ENCODE data around the gene ZNG1F. TPM values are rescaled to one million over a fixed set of nuclear protein-coding genes. Genes with fewer than 3 reads are reported as not detected.
A peak's percentile ranks its signal among the peaks of the same experiment; 100 is the strongest.
"Not testable (repeated sequence)": the region's sequence is repeated elsewhere in the genome, so short reads cannot be mapped to it uniquely, and the experiment has no call there.

Gene ZNG1F
- total and polyA plus RNA-seq, 2 of the 4 experiments (the other 2 are of a cell fraction) = 3.4 to 6.5 TPM

- H4K20me1 ChIP-seq (ENCODE audit: insufficient read depth, low read length); H3K27ac ChIP-seq (ENCODE audit: insufficient read depth, low read length); H2BK5ac ChIP-seq (ENCODE audit: low read depth, low read length, poor library complexity, severe bottlenecking); H2AFZ ChIP-seq (replicated peaks; ENCODE audit: low read length, poor library complexity); dilution Hi-C loops (cut with HindIII; ENCODE audit: low sequenced_read_pairs, unreplicated experiment); BruUV-seq (replicated peaks); H3K36me3 ChIP-seq (ENCODE audit: control insufficient read depth, insufficient read depth, low read length); H3K9me1 ChIP-seq (ENCODE audit: insufficient read depth, low read length); H2BK120ac ChIP-seq (ENCODE audit: low read depth, low read length); H4K5ac ChIP-seq (ENCODE audit: low read depth, low read length); H3K4me1 ChIP-seq (ENCODE audit: control insufficient read depth, insufficient read depth, low read length); H2AK5ac ChIP-seq (ENCODE audit: low read depth, low read length); H4K91ac ChIP-seq (ENCODE audit: insufficient read depth, low read depth, low read length); H3K9ac ChIP-seq (ENCODE audit: low read depth, low read length); CTCF ChIA-PET; H3K4me3 ChIP-seq (ENCODE audit: insufficient read depth, low read depth, low read length); H2AK9ac ChIP-seq (replicated peaks; ENCODE audit: low read depth, low read length, poor library complexity); H4K8ac ChIP-seq (ENCODE audit: low read depth in 2 of 2, low read length in 2 of 2); H3K27me3 ChIP-seq (ENCODE audit: control insufficient read depth, insufficient read depth, low read length); H3K4ac ChIP-seq (ENCODE audit: low read depth, low read length); H2BK15ac ChIP-seq (ENCODE audit: low read depth, low read length); H3K14ac ChIP-seq (replicated peaks; ENCODE audit: low read depth, low read length); H3K23ac ChIP-seq (ENCODE audit: low read depth, low read length); intact Hi-C loops (cut with micrococcal nuclease); H3K18ac ChIP-seq (ENCODE audit: low read depth, low read length); POLR2A ChIA-PET (ENCODE audit: unreplicated experiment); H3K4me2 ChIP-seq (ENCODE audit: low read depth, low read length); H3K9me3 ChIP-seq (ENCODE audit: control insufficient read depth, insufficient read depth, low read length); H3K79me1 ChIP-seq (ENCODE audit: low read depth in 1 of 2, low read length in 2 of 2); H3K56ac ChIP-seq (ENCODE audit: extremely low read depth, insufficient read depth, low read length); DNase-seq; H2BK20ac ChIP-seq (ENCODE audit: low read depth, low read length); in situ Hi-C loops (cut with MboI; ENCODE audit: low sequenced_read_pairs): not testable (repeated sequence)
- WGBS, 2 experiments (ENCODE audit: extremely low coverage in 2 of 2, insufficient read length in 1 of 2) = no CpG with 5 or more reads among the region's 32 CpGs
- ATAC-seq (ENCODE audit: low read depth) = peak; percentile 10; the same call in 1 of the 2 replicates
Observed at GRCh38 chr9:41123396-41123795, 65.7 kb downstream of the ZNG1F start.

GRCh38 chr9:41120696-41121095 lies 68.4 kb downstream of the ZNG1F start:
- H4K91ac ChIP-seq (ENCODE audit: insufficient read depth, low read depth, low read length); H3K23ac ChIP-seq (ENCODE audit: low read depth, low read length); CTCF ChIA-PET; H4K5ac ChIP-seq (ENCODE audit: low read depth, low read length); H2BK120ac ChIP-seq (ENCODE audit: low read depth, low read length); POLR2A ChIA-PET (ENCODE audit: unreplicated experiment); H2AK9ac ChIP-seq (replicated peaks; ENCODE audit: low read depth, low read length, poor library complexity); H3K56ac ChIP-seq (ENCODE audit: extremely low read depth, insufficient read depth, low read length); H3K4ac ChIP-seq (ENCODE audit: low read depth, low read length); H3K4me1 ChIP-seq (ENCODE audit: control insufficient read depth, insufficient read depth, low read length); H3K9ac ChIP-seq (ENCODE audit: low read depth, low read length); H3K14ac ChIP-seq (replicated peaks; ENCODE audit: low read depth, low read length); H4K8ac ChIP-seq (ENCODE audit: low read depth in 2 of 2, low read length in 2 of 2); intact Hi-C loops (cut with micrococcal nuclease); H3K36me3 ChIP-seq (ENCODE audit: control insufficient read depth, insufficient read depth, low read length); H2AFZ ChIP-seq (replicated peaks; ENCODE audit: low read length, poor library complexity); ATAC-seq (ENCODE audit: low read depth); H2AK5ac ChIP-seq (ENCODE audit: low read depth, low read length); H3K4me3 ChIP-seq (ENCODE audit: insufficient read depth, low read depth, low read length); H3K79me1 ChIP-seq (ENCODE audit: low read depth in 1 of 2, low read length in 2 of 2); in situ Hi-C loops (cut with MboI; ENCODE audit: low sequenced_read_pairs); H2BK15ac ChIP-seq (ENCODE audit: low read depth, low read length); H3K27ac ChIP-seq (ENCODE audit: insufficient read depth, low read length); H4K20me1 ChIP-seq (ENCODE audit: insufficient read depth, low read length); DNase-seq; H3K18ac ChIP-seq (ENCODE audit: low read depth, low read length); H3K27me3 ChIP-seq (ENCODE audit: control insufficient read depth, insufficient read depth, low read length); H2BK20ac ChIP-seq (ENCODE audit: low read depth, low read length); H3K9me1 ChIP-seq (ENCODE audit: insufficient read depth, low read length); dilution Hi-C loops (cut with HindIII; ENCODE audit: low sequenced_read_pairs, unreplicated experiment); H3K4me2 ChIP-seq (ENCODE audit: low read depth, low read length); BruUV-seq (replicated peaks); H2BK5ac ChIP-seq (ENCODE audit: low read depth, low read length, poor library complexity, severe bottlenecking); H3K9me3 ChIP-seq (ENCODE audit: control insufficient read depth, insufficient read depth, low read length): not testable (repeated sequence)
- WGBS, 2 experiments (ENCODE audit: extremely low coverage in 2 of 2, insufficient read length in 1 of 2) = no CpG with 5 or more reads among the region's 4 CpGs

Data from IMR-90 (cell line).